SK-N-SH treated with all-trans-retinoic acid at 6 μM for 48 hours (cell line): ENCODE data around the gene ZBTB3.

ENCODE experiments used
- ATAC-seq: fragments of 200-7000 bp; cut with Tn5 transposase; 3 replicates; pipeline ENCODE4 v1.9.1; 2020; ENCODE audit warnings: mild to moderate bottlenecking, moderate library complexity
- ARNTL ChIP-seq: fragments of 450-650 bp; formaldehyde crosslinking; IDR thresholded peaks from 2 replicates; pipeline ENCODE4 v1.5.0; 2020; ENCODE audit warnings: low read depth, mild to moderate bottlenecking, moderate library complexity, borderline replicate concordance
- BACH2 ChIP-seq: fragments of 250-450 bp; sonication (Bioruptor Pico); IDR thresholded peaks from 2 replicates; pipeline ENCODE4 v1.9.0; 2021; ENCODE audit warnings: mild to moderate bottlenecking, borderline replicate concordance
- CSDC2 ChIP-seq: fragments of 250-450 bp; sonication (Bioruptor Pico); IDR thresholded peaks from 2 replicates; pipeline ENCODE4 v1.5.0; 2020; ENCODE audit warnings: mild to moderate bottlenecking, moderate library complexity
- GLIS3 ChIP-seq: fragments of 250-450 bp; sonication (Bioruptor Pico); IDR thresholded peaks from 2 replicates; pipeline ENCODE4 v1.5.0; 2020; ENCODE audit warnings: mild to moderate bottlenecking, moderate library complexity
- ISL1 ChIP-seq: fragments of 250-450 bp; sonication (Bioruptor Pico); IDR thresholded peaks from 2 replicates; pipeline ENCODE4 v2.1.2; 2022; ENCODE audit warnings: mild to moderate bottlenecking, moderate library complexity
- OSR1 ChIP-seq: fragments of 250-450 bp; sonication (Bioruptor Pico); IDR thresholded peaks from 2 replicates; pipeline ENCODE4 v1.8.0; 2022; ENCODE audit warnings: moderate library complexity, mild to moderate bottlenecking, inconsistent platforms
- PPARA ChIP-seq: fragments of 250-450 bp; sonication (Bioruptor Pico); IDR thresholded peaks from 2 replicates; pipeline ENCODE4 v1.5.0; 2020; ENCODE audit warnings: mild to moderate bottlenecking, borderline replicate concordance
- RARB ChIP-seq: fragments of 250-450 bp; sonication (Bioruptor Pico); IDR thresholded peaks from 2 replicates; pipeline ENCODE4 v1.8.0; 2021; ENCODE audit warnings: mild to moderate bottlenecking, moderate library complexity
- SNAI2 ChIP-seq: fragments of 250-450 bp; sonication (Bioruptor Pico); IDR thresholded peaks from 2 replicates; pipeline ENCODE4 v1.5.0; 2020; ENCODE audit warnings: mild to moderate bottlenecking, moderate library complexity
- TCF4 ChIP-seq: fragments of 250-450 bp; sonication (Bioruptor Pico); IDR thresholded peaks from 2 replicates; pipeline ENCODE4 v1.8.0; 2021; ENCODE audit warnings: mild to moderate bottlenecking, moderate library complexity, borderline replicate concordance
- ZC3H10 ChIP-seq: fragments of 250-450 bp; sonication (Bioruptor Pico); IDR thresholded peaks from 2 replicates; pipeline ENCODE4 v1.5.1; 2021; ENCODE audit warnings: mild to moderate bottlenecking, moderate library complexity
- ZFP3 ChIP-seq: fragments of 250-450 bp; sonication (Bioruptor Pico); IDR thresholded peaks from 2 replicates; pipeline ENCODE4 v1.5.0; 2020; ENCODE audit warnings: mild to moderate bottlenecking, moderate library complexity
- ZFP30 ChIP-seq: fragments of 450-650 bp; formaldehyde crosslinking; IDR thresholded peaks from 2 replicates; pipeline ENCODE4 v1.5.0; 2022; ENCODE audit warnings: mild to moderate bottlenecking, moderate library complexity
- ZNF565 ChIP-seq: fragments of 450-650 bp; formaldehyde crosslinking; conservative IDR thresholded peaks from 2 replicates; pipeline ENCODE4 v1.5.0; 2020; ENCODE audit warnings: low read depth, mild to moderate bottlenecking, moderate library complexity
- ZNF70 ChIP-seq: fragments of 450-650 bp; formaldehyde crosslinking; IDR thresholded peaks from 2 replicates; pipeline ENCODE4 v1.5.0; 2020; ENCODE audit warnings: mild to moderate bottlenecking, moderate library complexity
- ZNF8 ChIP-seq: fragments of 450-650 bp; formaldehyde crosslinking; IDR thresholded peaks from 2 replicates; pipeline ENCODE4 v1.5.0; 2020; ENCODE audit warnings: mild to moderate bottlenecking, moderate library complexity
- TF ChIP-seq, protein P1 (sequence below): fragments of 250-450 bp; sonication (Bioruptor Pico); IDR thresholded peaks from 2 replicates; pipeline ENCODE4 v1.5.1; 2020; ENCODE audit warnings: low read depth, mild to moderate bottlenecking, moderate library complexity
- TF ChIP-seq, protein P2 (sequence below): fragments of 250-450 bp; sonication (Bioruptor Pico); IDR thresholded peaks from 2 replicates; pipeline ENCODE4 v1.5.0; 2020; ENCODE audit warnings: mild to moderate bottlenecking, moderate library complexity
- TF ChIP-seq, protein P3 (sequence below): fragments of 250-450 bp; sonication (Bioruptor Pico); IDR thresholded peaks from 2 replicates; pipeline ENCODE4 v1.5.1; 2021; ENCODE audit warnings: mild to moderate bottlenecking, moderate library complexity
- TF ChIP-seq, protein P4 (sequence below): fragments of 250-450 bp; sonication (Bioruptor Pico); IDR thresholded peaks from 2 replicates; pipeline ENCODE4 v1.8.0; 2021; ENCODE audit warnings: low read depth, mild to moderate bottlenecking, moderate library complexity, borderline replicate concordance
- TF ChIP-seq, protein P5 (sequence below): fragments of 250-450 bp; sonication (Bioruptor Pico); IDR thresholded peaks from 2 replicates; pipeline ENCODE4 v1.8.0; 2020; ENCODE audit warnings: mild to moderate bottlenecking, moderate library complexity, borderline replicate concordance

The ZBTB3 gene

DNA sequence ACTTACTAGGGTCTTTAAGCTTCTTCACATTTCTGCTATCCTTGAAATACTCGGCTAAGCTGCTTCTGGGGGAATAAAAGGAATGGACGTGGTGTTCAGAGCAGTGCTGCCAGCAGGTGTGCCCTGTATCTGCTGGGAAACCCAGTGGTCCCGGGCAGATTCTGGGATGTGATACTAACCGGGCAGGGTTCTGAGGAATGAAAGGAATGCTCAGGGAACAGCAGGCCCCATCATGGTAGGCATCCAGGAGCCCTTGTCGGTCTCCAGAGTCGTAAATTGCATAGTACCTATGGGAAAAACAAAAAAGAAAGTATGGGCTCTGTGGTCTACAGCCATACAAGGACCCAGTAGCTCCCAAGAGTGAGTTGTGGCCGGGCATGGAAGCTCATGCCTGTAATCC, 42.3 kb upstream of the ZBTB3 start:
- TF ChIP-seq SNAI2 (CRISPR knock-in tag) (no peak), ZFP30 (CRISPR knock-in tag) (no peak), PPARA (CRISPR knock-in tag) (no peak), ZFP3 (CRISPR knock-in tag) (no peak), ARNTL (CRISPR knock-in tag) (no peak), RARB (CRISPR knock-in tag) (no peak), ZNF8 (CRISPR knock-in tag) (no peak), CSDC2 (no peak), GLIS3 (CRISPR knock-in tag) (no peak), ZNF565 (CRISPR knock-in tag) (no peak), TCF4 (CRISPR knock-in tag) (no peak), OSR1 (CRISPR knock-in tag) (no peak), ZC3H10 (CRISPR knock-in tag) (no peak), BACH2 (CRISPR knock-in tag) (no peak), ISL1 (CRISPR knock-in tag) (no peak)
- TF ChIP-seq, protein P1, sequence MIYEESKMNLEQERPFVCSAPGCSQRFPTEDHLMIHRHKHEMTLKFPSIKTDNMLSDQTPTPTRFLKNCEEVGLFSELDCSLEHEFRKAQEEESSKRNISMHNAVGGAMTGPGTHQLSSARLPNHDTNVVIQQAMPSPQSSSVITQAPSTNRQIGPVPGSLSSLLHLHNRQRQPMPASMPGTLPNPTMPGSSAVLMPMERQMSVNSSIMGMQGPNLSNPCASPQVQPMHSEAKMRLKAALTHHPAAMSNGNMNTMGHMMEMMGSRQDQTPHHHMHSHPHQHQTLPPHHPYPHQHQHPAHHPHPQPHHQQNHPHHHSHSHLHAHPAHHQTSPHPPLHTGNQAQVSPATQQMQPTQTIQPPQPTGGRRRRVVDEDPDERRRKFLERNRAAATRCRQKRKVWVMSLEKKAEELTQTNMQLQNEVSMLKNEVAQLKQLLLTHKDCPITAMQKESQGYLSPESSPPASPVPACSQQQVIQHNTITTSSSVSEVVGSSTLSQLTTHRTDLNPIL (CRISPR knock-in tag) = no peak
- TF ChIP-seq, protein P2, sequence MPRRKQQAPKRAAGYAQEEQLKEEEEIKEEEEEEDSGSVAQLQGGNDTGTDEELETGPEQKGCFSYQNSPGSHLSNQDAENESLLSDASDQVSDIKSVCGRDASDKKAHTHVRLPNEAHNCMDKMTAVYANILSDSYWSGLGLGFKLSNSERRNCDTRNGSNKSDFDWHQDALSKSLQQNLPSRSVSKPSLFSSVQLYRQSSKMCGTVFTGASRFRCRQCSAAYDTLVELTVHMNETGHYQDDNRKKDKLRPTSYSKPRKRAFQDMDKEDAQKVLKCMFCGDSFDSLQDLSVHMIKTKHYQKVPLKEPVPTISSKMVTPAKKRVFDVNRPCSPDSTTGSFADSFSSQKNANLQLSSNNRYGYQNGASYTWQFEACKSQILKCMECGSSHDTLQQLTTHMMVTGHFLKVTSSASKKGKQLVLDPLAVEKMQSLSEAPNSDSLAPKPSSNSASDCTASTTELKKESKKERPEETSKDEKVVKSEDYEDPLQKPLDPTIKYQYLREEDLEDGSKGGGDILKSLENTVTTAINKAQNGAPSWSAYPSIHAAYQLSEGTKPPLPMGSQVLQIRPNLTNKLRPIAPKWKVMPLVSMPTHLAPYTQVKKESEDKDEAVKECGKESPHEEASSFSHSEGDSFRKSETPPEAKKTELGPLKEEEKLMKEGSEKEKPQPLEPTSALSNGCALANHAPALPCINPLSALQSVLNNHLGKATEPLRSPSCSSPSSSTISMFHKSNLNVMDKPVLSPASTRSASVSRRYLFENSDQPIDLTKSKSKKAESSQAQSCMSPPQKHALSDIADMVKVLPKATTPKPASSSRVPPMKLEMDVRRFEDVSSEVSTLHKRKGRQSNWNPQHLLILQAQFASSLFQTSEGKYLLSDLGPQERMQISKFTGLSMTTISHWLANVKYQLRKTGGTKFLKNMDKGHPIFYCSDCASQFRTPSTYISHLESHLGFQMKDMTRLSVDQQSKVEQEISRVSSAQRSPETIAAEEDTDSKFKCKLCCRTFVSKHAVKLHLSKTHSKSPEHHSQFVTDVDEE (CRISPR knock-in tag) = no peak
- TF ChIP-seq, protein P3, sequence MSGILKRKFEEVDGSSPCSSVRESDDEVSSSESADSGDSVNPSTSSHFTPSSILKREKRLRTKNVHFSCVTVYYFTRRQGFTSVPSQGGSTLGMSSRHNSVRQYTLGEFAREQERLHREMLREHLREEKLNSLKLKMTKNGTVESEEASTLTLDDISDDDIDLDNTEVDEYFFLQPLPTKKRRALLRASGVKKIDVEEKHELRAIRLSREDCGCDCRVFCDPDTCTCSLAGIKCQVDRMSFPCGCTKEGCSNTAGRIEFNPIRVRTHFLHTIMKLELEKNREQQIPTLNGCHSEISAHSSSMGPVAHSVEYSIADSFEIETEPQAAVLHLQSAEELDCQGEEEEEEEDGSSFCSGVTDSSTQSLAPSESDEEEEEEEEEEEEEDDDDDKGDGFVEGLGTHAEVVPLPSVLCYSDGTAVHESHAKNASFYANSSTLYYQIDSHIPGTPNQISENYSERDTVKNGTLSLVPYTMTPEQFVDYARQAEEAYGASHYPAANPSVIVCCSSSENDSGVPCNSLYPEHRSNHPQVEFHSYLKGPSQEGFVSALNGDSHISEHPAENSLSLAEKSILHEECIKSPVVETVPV = no peak
- TF ChIP-seq, protein P4, sequence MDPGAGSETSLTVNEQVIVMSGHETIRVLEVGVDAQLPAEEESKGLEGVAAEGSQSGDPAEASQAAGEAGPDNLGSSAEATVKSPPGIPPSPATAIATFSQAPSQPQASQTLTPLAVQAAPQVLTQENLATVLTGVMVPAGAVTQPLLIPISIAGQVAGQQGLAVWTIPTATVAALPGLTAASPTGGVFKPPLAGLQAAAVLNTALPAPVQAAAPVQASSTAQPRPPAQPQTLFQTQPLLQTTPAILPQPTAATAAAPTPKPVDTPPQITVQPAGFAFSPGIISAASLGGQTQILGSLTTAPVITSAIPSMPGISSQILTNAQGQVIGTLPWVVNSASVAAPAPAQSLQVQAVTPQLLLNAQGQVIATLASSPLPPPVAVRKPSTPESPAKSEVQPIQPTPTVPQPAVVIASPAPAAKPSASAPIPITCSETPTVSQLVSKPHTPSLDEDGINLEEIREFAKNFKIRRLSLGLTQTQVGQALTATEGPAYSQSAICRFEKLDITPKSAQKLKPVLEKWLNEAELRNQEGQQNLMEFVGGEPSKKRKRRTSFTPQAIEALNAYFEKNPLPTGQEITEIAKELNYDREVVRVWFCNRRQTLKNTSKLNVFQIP (CRISPR knock-in tag) = no peak
- TF ChIP-seq, protein P5, sequence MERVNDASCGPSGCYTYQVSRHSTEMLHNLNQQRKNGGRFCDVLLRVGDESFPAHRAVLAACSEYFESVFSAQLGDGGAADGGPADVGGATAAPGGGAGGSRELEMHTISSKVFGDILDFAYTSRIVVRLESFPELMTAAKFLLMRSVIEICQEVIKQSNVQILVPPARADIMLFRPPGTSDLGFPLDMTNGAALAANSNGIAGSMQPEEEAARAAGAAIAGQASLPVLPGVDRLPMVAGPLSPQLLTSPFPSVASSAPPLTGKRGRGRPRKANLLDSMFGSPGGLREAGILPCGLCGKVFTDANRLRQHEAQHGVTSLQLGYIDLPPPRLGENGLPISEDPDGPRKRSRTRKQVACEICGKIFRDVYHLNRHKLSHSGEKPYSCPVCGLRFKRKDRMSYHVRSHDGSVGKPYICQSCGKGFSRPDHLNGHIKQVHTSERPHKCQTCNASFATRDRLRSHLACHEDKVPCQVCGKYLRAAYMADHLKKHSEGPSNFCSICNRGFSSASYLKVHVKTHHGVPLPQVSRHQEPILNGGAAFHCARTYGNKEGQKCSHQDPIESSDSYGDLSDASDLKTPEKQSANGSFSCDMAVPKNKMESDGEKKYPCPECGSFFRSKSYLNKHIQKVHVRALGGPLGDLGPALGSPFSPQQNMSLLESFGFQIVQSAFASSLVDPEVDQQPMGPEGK = no peak
- no peak for ATAC-seq

DNA sequence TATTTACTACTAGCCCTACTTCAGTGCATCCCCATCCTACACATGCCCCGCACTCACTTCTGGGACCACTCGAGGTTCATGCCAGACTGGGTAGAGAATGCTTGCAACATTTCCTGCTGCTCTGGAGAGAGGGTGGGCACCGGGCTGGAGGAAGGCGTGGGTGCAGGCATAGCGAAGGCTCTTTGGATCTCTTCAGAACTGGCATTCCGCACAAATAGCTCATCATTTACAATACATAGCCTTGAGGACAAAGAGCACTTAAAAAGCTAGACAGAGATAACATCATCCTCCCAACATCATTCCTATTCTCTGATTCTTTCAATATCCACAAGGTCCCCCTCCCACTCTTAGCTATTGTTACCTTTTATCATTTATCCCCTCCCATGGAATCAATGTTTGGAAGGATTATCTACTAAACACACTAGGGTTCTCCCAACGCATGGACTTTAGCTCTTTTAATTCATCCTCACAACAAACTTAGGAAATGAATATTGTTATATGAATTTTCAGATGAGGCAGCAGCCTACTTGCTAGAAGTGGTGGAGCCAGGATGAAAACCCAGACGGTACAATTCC, 40.3 kb upstream of the ZBTB3 start:
- TF ChIP-seq RARB (CRISPR knock-in tag) (no peak), ZNF565 (CRISPR knock-in tag) (no peak), CSDC2 (no peak), ISL1 (CRISPR knock-in tag) (0 out of 2 replicates have a peak, but pooled peaks have one; percentile 24), ZNF70 (CRISPR knock-in tag) (peak; percentile 94)
- TF ChIP-seq, protein P5 = no peak
- TF ChIP-seq, protein P1 (CRISPR knock-in tag) = no peak
- no peak for ATAC-seq
